Thymus (tissue), 11 donors: ENCODE results near the gene ABCA12. TPM values are rescaled to one million over a fixed set of nuclear protein-coding genes. Genes with fewer than 3 reads are reported as not detected.

ENCODE experiments used
- DNase-seq, 9 donors: peaks; one replicate each; pipeline ENCODE4 v3.0.0-alpha.2; 2013; ENCODE audit warnings: low spot score in 9 of 9, low read depth in 6 of 9, missing footprints in 1 of 9
- H3K27ac ChIP-seq, 2 donors: one replicate each; pipeline ENCODE4 v1.5.1; 2013; ENCODE audit warnings: control low read depth in 1 of 2, low read depth in 1 of 2, low read length in 1 of 2, mild to moderate bottlenecking in 1 of 2, moderate library complexity in 1 of 2
- H3K27me3 ChIP-seq, 2 donors: one replicate each; pipeline ENCODE4 v1.5.1; 2013; ENCODE audit warnings: low read length in 1 of 2; ENCODE audit not compliant: control insufficient read depth in 2 of 2, insufficient read depth in 1 of 2
- H3K36me3 ChIP-seq, 2 donors: one replicate each; pipeline ENCODE4 v1.5.1; 2013; ENCODE audit warnings: low read length in 1 of 2, mild to moderate bottlenecking in 1 of 2, moderate library complexity in 1 of 2; ENCODE audit not compliant: control insufficient read depth in 2 of 2, insufficient read depth in 2 of 2
- H3K4me1 ChIP-seq, 2 donors: one replicate each; pipeline ENCODE4 v1.5.1; 2013; ENCODE audit warnings: low read length in 2 of 2; ENCODE audit not compliant: control insufficient read depth in 2 of 2, insufficient read depth in 2 of 2
- H3K4me3 ChIP-seq, 2 donors: one replicate each; pipeline ENCODE4 v1.5.1; 2013; ENCODE audit warnings: low read length in 2 of 2, control low read depth in 1 of 2, mild to moderate bottlenecking in 1 of 2
- H3K9me3 ChIP-seq, 2 donors: one replicate each; pipeline ENCODE4 v1.5.1; 2013; ENCODE audit warnings: low read length in 1 of 2, mild to moderate bottlenecking in 1 of 2; ENCODE audit not compliant: control insufficient read depth in 2 of 2, insufficient read depth in 1 of 2
- whole genome bisulfite sequencing: extraction: QIAGEN DNeasy Blood & Tissue Kit; methylation state at CpG from one replicate; pipeline ENCODE4 v1.1.7; 2013; 5-methylcytosine and 5-hydroxymethylcytosine counted together
- polyA plus RNA-seq: library from polyadenylated mRNA; stranded (reverse); fragments of 200-250 nt; gene quantifications from one replicate; pipeline ENCODE4 v1.2.3, GENCODE V29; 2013
- total RNA-seq: library from RNA; stranded (reverse); fragments of 120-200 nt; gene quantifications from one replicate; pipeline ENCODE4 v1.2.4, GENCODE V29; 2013
- donor health status: healthy.

The ABCA12 gene
- total and polyA plus RNA-seq, 2 donors, result 0.14 to 0.18 TPM

DNA sequence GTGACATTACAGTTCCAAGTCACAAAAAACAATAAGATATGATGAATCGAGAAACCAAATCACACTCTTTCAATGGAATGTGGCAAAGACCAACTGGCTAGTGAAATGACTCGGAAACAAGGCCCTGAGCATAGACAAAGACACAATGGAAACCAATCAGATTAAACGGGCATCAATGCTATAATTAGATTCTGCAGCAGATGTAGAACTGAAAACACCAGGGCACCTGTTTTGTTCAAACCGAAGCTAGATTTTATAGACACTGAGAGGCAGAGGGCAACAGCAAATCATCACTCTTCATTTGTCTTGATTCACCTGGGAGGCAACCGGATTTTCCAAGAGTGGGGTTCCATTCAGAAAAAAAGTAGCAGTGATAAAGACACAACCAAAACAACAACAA lies 236.1 kb downstream of the ABCA12 start:
- no peaks in the 10 kb centered on the region for H3K36me3 ChIP-seq
- DNase-seq, result no peak
- no peak overlapping the region for H3K4me3 ChIP-seq
- no peaks in the 10 kb centered on the region for H3K4me1 ChIP-seq
- H3K27ac ChIP-seq, result no peak overlapping the region
- 95% methylated on average over 5 of the region's 5 CpGs for WGBS
- no peaks in the 10 kb centered on the region for H3K9me3 ChIP-seq
- H3K27me3 ChIP-seq, result no peaks in the 10 kb centered on the region

DNA sequence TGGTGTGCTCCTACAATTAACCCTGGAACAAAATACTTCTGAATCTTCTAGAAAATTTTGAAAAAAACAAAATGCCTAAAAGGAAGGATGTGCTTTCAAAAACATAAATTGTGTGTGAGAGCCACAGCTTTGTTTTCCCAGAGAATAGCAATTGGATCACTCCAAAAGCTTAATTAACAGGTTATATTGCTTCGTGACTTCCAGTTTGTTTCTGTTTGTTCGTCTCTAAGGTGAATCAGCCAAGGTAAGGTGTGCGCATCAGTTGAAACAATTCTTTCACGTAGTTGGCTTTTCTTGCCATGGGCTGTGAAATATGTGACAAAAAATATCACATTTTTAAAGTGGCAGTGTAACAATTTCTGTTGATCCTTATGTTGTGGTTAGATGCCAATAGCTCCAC lies 238.7 kb downstream of the ABCA12 start:
- no peak for DNase-seq
- H3K4me3 ChIP-seq, result no peak overlapping the region
- H3K36me3 ChIP-seq, result no peaks in the 10 kb centered on the region
- WGBS, result 92% methylated on average over 4 of the region's 4 CpGs
- no peak overlapping the region for H3K27ac ChIP-seq
- H3K27me3 ChIP-seq, result no peaks in the 10 kb centered on the region
- H3K4me1 ChIP-seq, result no peaks in the 10 kb centered on the region
- H3K9me3 ChIP-seq, result no peaks in the 10 kb centered on the region

DNA sequence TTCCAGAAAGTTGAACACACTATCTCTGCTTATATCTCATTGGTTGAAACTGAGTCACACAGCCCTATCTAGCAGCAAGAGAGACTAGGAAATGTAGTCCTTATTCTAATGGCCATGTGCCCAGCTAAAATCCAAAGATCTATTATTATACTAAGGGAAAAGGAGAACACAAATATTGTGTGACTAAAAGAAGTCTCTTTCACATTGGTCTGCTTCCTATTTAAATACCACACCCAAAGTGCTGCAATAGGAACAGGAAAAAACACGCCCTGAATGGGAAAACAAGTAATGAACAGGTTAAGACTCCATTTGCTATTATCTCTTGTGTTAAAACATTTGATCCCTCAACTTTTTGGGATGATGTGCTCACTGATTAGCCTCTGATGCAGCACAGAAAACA lies 242.2 kb downstream of the ABCA12 start:
- H3K27ac ChIP-seq, result no peak overlapping the region
- no peaks in the 10 kb centered on the region for H3K4me1 ChIP-seq
- WGBS, result 98% methylated on average over 1 of the region's 1 CpG
- H3K9me3 ChIP-seq, result no peaks in the 10 kb centered on the region
- DNase-seq, result no peak
- no peaks in the 10 kb centered on the region for H3K27me3 ChIP-seq
- H3K4me3 ChIP-seq, result no peak overlapping the region
- no peaks in the 10 kb centered on the region for H3K36me3 ChIP-seq

DNA sequence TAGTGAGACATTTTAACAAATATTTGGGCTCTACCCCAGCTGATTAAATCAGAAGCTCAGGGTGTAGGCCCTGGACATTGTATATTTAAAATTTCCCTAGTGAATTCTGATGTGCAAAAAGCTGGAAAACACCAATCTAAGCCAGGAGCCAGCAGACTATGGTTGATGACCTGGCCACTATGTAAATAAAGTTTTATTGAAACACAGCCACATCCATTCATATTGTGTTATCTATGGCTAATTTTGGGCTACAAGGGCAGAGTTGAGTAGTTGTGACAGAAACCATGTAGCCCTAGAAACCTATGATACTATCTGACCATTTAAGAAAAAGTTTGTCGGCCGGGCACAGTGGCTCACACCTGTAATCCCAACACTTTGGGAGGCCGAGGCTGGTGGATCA lies 243.0 kb downstream of the ABCA12 start:
- Histone ChIP-seq H3K27ac (no peak overlapping the region), H3K9me3 (no peaks in the 10 kb centered on the region), H3K4me1 (no peaks in the 10 kb centered on the region), H3K36me3 (no peaks in the 10 kb centered on the region), H3K27me3 (no peaks in the 10 kb centered on the region), H3K4me3 (no peak overlapping the region)
- DNase-seq, result no peak
- WGBS, result 97% methylated on average over 3 of the region's 3 CpGs

DNA sequence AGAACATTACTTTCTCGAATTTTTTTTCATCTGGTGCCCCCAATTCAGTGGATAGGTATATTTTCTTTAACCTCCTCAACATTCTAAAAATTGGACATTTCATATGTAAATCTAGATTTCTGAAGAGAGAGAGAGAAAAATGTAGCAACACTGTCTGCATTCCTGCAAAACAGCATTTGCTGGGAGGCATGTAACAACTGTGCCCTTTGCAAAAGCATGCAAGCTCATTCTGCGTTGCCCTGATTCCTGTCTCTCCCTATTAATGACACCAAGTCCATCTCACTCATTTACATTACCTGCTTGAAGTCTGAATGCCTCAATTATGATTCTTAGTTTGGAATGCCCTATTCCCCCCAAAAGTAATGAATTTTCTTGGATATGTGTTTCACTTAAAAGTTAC lies 249.1 kb downstream of the ABCA12 start:
- Histone ChIP-seq H3K4me3 (no peak overlapping the region), H3K27me3 (no peaks in the 10 kb centered on the region), H3K27ac (no peak overlapping the region), H3K4me1 (no peaks in the 10 kb centered on the region), H3K9me3 (no peaks in the 10 kb centered on the region), H3K36me3 (no peaks in the 10 kb centered on the region)
- 90% methylated on average over 2 of the region's 2 CpGs for WGBS
- DNase-seq, result no peak

DNA sequence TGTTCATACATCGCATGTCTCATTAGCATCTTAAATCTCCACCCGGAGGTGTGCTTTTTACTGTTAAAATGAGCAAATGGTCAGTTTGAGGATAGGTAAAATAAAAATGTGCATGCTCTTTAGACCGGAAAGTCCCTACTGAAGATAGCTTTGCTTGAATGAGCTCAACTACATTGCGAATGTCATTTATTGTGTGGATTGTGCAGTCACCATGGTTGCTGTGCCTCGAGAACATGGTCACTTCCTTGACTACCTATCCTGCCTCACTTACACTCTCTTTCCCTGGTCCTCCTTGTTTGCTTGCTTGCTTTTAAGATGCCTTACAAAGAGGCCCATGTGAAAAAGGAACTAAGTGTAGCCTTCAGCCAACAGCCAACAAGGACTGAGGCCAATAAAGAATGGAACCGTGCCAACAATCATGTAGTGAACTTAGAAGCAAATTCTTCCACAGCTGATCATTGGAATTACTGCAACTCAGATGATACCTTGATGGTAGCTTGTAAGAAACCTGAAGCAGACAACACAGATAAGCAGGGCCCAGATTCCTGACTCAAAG lies 256.7 kb downstream of the ABCA12 start:
- Histone ChIP-seq H3K27me3 (no peaks in the 10 kb centered on the region), H3K4me1 (no peaks in the 10 kb centered on the region), H3K27ac (no peak overlapping the region), H3K4me3 (no peak overlapping the region), H3K36me3 (no peaks in the 10 kb centered on the region), H3K9me3 (no peaks in the 10 kb centered on the region)
- WGBS, result 97% methylated on average over 6 of the region's 6 CpGs
- DNase-seq, result no peak

Other genes with a start within 250 kb of the ABCA12 start
- 40.7 TPM for gene ATIC, start 173.4 kb upstream of the ABCA12 start, total RNA-seq
- gene ATIC, start 173.4 kb upstream of the ABCA12 start, polyA plus RNA-seq, result 106 TPM